Measurements from ENCODE around the gene C4orf46. TPM values are rescaled to one million over a fixed set of nuclear protein-coding genes. Genes with fewer than 3 reads are reported as not detected.
A peak's percentile ranks its signal among the peaks of the same experiment; 100 is the strongest.
"Not testable (repeated sequence)": the region's sequence is repeated elsewhere in the genome, so short reads cannot be mapped to it uniquely, and the experiment has no call there.

Gene C4orf46
- 18.4 TPM for total RNA-seq

DNA sequence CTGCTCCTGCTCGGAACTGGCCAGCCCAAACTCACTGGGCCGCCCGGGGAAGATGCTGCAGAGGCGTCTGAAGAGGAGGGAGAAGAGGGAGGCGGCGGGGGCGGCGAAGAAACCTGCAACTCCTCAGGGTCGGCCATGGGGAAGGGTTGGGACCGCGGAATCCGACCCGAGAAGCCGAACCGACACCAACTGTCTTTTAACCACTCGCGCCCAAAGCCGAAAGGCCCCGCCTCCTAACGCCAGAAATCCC is at the start of gene C4orf46:
TSS of gene C4orf46 (minus strand) at position 223 of the 250 bp plus-strand sequence. CDS start at position 137, 86 bp downstream.
- no peak for DNase-seq

GRCh38 chr4:158715802-158716201 is 44.1 kb upstream of the C4orf46 start:
- no peak for DNase-seq

GRCh38 chr4:158714937-158715336 is 43.2 kb upstream of the C4orf46 start:
- DNase-seq = no peak

DNA sequence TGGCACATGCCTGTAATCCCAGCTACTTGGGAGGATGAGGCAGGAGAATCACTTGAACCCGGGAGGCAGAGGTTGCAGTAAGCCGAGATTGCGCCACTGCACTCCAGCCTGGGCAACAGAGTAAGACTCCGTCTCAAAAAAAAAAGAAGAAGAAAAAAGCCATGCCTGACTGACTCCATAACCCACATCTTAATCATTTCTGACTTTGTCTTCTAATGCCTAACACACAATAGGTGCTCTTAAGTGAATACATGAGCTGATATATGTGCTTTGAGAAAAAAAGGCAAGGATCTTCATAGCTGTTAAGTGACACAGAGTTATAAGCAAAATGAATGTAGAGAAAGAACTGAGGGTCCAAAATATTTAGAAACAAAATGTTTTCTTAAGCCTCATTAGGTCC is 40.9 kb upstream of the C4orf46 start:
- DNase-seq = not testable (repeated sequence)

- no peak for DNase-seq
Measured at GRCh38 chr4:158710814-158711213, 39.1 kb upstream of the C4orf46 start.

GRCh38 chr4:158704274-158704673 is 32.6 kb upstream of the C4orf46 start:
- DNase-seq = no peak

GRCh38 chr4:158688813-158689212 is 17.1 kb upstream of the C4orf46 start:
- DNase-seq = no peak

GRCh38 chr4:158682066-158682465 is 10.4 kb upstream of the C4orf46 start:
- no peak for DNase-seq

DNA sequence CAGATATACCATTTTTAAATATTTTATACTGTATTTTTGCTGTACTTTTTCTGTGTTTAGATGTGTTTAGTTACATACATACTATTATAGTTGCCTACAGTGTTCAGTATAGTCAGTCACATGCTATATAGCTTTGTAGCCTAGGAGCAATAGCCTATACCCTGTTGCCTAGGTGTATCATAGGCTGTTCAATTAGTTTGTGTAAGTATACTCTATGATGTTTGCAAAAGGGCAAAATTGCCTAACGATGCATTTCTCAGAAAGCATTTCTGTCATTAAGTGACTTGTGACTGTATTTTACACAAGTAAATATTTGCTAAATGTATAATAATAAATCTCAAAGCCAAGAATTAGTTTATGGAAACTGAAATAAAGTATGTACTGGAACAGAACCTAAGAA is 9.9 kb upstream of the C4orf46 start:
- DNase-seq = no peak

DNA sequence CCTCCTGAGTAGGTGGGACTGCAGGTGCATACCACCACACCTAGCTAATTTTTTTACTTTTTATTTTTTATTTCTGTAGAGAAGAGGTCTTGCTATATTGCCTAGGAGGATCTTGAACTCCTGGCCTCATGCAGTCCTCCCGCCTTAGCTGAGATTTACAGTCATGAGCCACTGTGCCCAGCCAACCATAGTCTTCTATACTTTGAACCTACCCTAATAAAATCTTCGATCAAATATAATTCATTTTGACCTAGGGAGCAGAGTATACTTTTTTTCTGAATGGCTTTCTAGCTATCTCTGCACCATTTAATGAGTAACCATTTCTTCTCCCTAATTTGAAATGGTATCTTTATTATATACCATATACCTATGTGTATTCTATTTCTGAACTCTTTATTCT is 7.1 kb upstream of the C4orf46 start:
- DNase-seq = no peak

GRCh38 chr4:158676076-158676475 is 4.4 kb upstream of the C4orf46 start:
- DNase-seq = no peak

DNA sequence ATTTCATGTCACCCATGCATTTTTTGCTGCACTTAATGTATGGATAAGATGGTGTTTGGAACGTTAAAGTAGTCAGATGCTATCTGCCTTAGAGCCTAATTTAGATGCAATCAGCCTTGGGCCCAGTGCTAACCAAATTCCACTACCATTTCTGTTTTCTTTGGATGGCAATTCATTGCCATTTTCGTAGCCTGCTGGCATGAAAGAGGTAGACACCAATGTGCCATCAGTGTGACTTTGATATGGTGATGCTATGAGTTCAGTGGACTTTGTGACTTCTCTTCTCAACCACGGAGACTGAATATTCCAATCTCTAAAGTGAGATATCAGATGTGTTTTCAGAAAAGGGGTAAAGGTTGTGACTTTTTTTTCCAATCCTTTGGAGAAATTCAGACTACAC is 1.9 kb upstream of the C4orf46 start:
- no peak for DNase-seq

DNA sequence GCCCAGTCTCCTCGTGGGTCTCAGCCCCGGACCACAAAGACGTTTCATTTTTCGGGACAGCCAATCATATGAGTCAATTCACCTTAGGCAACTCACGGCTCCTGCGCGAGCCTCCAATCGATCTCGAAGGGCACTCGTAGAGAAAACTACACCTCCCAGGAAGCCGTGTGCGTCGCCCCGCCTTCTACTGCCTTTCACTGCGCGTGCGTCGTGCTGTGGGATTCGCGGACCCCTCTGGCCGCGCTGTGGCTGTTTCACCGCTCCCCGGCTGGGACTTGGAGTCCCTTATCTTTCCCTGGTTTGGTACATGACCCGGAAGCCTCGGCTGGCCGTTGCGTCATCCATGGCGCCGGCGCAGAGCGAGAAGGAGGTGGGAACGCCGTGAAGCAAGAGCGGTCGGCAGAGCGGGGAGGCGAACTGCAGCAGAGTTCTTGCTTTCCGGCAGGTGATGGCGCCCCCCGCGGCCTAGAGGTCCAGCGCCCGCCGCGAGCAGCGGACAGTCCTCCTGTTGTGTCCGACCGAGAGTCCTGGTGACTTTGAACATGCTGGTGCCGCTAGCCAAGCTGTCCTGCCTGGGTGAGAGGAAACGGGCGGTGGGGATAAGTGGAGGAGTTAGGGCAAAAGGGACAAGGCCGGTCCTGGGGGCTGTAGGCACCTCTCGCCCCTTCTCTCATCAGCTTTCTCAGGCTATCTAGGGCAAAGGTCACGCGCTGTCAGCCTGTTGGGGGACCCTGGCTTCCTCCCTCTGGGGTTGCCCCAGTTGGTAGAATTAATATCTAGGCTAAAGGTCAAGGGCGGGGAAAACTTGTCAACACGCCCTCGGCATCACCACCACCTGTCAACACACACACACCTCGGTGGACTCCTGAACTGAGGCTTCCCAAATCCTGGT is 474 bp upstream of the C4orf46 start, which contains the start of gene ETFDH:
TSS of gene ETFDH (plus strand) at position 382 of the 892 bp plus-strand sequence. CDS start at position 543, 161 bp downstream.
- DNase-seq = peak; percentile 99

GRCh38 chr4:158670975-158671664 is 567 bp downstream of the C4orf46 start:
- DNase-seq = peak; percentile 91

DNA sequence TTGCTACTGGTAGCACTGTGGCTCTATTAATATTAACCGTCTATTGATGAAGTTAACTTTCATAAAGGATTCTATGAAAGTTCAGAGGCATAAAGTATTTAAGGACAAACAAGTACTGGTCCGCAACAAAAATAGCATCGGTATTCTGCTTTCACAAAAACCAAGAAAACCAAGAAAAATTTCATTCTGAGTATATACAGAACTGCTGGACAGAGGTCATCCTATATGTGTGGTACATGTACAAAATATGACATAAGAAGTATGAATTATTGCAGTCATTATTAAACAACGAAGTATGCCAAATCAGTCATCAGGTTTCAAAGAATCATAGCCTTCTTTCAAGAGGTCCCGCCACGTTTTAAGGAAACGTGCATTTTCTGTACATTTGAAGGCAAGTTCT is 2.4 kb downstream of the C4orf46 start:
- no peak for DNase-seq

DNA sequence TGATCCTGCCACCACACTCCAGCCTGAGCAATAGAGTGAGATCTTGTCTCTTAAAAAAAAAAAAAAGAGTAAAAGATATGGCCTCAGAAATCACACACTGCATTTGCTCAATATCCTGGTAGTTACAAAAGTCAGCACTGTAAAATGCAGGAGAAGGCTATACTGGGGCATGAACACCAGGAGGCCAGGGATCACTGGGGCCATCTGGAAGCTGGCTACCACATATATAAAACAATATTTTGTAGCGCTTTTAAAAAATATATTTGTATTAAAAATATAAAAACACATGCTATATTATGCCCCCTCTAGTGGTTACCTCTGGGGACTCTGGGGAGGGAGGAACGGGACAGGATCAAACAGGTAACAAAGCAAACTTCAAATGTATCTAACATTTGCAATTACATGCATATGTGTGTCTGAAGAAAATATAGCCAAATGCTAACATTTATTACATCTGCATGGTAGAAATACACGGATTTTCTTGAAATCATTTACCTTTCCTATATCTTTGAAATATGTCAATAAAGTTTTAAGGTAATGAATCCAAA is 4.0 kb downstream of the C4orf46 start:
- no peak for DNase-seq

DNA sequence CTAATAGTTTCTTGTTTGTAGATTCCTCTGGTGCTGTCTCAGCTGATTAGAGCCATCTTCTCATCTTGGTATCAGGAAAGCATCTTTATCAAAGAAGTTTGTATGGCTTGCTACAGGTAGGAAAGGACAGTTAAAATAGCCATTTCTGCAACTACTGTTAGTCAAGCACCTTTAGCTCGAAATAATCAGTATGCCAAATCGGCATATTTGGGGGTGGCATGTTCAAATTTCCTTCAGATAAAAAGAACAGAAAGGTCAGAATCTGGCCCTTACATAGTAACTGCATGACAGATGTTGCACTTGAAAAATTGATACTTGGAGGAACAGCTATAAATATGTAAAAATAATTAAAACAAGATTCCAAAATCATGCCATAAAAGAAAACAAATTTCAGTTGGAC is 4.8 kb downstream of the C4orf46 start:
- no peak for DNase-seq

DNA sequence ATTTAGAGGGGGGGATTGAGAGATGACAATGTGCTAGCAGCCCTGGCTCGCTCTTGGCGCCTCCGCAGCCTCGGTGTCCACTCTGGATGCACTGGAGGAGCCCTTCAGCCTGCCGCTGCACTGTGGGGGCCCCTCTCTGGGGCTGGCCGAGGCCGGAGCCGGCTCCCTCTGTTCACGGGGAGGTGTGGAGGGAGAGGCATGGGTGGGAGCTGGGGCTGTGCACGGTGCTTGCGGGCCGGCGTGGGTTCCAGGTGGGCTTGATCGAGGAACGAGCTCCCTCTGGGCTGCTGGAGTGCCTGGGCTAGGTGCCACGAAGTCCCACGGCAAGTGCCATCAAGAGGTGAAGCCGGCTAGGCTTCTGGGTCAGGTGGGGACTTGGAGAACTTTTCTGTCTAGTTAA is 6.9 kb downstream of the C4orf46 start:
- DNase-seq = no peak

DNA sequence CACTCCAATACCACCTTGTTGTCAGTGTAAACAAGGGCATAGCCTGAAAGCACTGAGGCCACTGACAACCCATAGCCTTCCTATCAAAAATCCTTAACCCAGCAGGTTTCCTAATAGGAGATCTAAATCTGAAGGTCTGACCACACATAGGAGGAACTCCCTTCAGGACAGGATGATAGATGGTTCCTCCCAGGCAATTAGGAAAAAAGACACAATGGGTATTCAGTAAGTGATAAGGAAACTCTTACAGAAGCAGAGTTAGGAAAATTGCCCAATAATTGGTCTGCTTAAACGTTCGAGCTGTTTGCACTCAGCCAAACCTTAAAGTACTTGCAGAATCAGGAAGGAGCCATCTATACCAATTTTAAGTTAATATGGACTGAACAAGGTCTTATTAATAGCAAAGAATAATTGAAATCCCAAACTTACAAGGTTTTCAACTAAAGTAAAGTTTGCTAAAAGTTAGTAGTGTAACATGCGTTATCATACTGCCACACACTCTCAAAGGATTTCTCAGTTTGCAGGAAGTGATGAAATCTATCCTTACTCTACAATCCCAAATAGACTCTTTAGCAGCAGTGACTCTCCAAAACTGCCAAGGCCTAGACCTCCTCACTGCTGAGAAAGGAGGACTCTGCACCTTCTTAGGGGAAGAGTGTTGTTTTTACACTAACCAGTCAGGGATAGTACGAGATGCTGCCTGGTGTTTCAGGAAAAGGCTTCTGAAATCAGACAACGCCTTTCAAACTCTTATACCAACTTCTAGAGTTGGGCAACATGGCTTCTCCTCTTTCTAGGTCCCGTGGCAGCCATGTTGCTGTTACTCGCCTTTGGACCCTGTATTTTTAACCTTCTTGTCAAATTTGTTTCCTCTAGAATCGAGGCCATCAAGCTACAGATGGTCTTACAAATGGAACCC is 7.7 kb downstream of the C4orf46 start:
- not testable (repeated sequence) for DNase-seq

- not testable (repeated sequence) for DNase-seq
Measured at GRCh38 chr4:158663255-158663654, 8.4 kb downstream of the C4orf46 start.

DNA sequence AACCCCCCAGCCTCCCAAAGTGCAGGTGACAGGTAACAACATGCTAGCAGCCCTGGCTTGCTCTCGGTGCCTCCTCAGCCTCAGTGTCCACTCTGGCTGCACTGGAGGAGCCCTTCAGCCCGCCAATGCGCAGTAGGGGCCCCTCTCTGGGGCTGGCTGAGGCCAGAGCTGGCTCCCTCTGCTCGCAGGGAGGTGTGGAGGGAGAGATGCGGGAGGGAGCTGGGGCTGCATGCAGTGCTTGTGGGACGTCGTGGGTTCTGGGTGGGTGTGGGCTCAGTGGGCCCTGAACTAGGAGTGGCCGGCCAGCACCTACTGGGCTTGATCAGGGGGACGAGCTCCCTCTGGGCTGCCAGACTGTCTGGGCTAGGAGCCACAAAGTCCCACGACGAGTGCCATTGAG is 14.4 kb downstream of the C4orf46 start:
- no peak for DNase-seq

- DNase-seq = no peak
Measured at GRCh38 chr4:158656439-158656838, 15.2 kb downstream of the C4orf46 start.
